WI38 (cell line): ENCODE measurements around the gene DAPK1.

ENCODE experiments used
- H3K4me3 ChIP-seq: 2 replicates; pipeline ENCODE4 v1.5.1; 2011; ENCODE audit warnings: low read depth, mild to moderate bottlenecking, control low read depth, low read length
- TF ChIP-seq, protein P1 (sequence below): IDR thresholded peaks from 2 replicates; pipeline ENCODE4 v1.5.1; 2012; ENCODE audit warnings: low read depth, mild to moderate bottlenecking, control low read depth, low read length

Gene DAPK1

DNA sequence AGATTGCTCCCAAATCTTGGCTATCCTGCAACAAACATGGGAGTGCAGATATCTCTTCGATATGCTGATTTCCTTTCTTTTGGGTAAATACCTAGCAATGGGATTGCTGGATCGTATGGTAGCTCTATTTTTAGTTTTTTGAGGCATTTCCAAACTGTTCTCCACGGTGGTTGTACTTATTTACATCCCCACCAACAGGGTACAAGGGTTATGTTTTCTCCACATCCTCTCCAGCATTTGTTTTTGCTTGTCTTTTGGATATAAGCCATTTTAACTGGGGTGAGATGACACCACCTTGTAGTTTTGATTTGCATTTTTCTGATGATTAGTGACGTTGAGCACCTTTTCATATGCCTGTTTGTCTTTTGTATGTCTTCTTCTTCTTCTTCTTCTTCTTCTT lies 248.5 kb downstream of the DAPK1 start:
- TF ChIP-seq, protein P1, sequence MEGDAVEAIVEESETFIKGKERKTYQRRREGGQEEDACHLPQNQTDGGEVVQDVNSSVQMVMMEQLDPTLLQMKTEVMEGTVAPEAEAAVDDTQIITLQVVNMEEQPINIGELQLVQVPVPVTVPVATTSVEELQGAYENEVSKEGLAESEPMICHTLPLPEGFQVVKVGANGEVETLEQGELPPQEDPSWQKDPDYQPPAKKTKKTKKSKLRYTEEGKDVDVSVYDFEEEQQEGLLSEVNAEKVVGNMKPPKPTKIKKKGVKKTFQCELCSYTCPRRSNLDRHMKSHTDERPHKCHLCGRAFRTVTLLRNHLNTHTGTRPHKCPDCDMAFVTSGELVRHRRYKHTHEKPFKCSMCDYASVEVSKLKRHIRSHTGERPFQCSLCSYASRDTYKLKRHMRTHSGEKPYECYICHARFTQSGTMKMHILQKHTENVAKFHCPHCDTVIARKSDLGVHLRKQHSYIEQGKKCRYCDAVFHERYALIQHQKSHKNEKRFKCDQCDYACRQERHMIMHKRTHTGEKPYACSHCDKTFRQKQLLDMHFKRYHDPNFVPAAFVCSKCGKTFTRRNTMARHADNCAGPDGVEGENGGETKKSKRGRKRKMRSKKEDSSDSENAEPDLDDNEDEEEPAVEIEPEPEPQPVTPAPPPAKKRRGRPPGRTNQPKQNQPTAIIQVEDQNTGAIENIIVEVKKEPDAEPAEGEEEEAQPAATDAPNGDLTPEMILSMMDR: no peak
- H3K4me3 ChIP-seq: no peak overlapping the region

DNA sequence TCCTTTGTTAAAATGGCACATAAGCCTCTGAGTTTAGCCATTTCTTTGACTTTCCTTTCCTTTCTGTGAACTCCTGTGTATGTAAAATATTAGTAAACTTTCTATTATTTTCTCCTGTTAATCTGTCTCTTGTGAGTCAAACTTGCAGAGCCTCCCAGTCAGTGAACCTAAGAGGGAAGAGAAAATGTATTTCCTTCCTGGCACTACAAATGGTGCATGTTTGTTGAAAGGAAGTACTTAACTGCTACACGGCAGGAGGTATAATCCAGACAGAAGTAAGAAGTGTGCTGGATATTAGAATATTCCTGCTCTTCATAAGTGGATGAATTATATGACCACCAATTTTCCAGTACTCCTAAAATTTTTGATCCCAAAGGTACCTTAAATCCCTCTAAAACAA lies 251.2 kb downstream of the DAPK1 start:
- H3K4me3 ChIP-seq: no peak overlapping the region
- TF ChIP-seq, protein P1: no peak

DNA sequence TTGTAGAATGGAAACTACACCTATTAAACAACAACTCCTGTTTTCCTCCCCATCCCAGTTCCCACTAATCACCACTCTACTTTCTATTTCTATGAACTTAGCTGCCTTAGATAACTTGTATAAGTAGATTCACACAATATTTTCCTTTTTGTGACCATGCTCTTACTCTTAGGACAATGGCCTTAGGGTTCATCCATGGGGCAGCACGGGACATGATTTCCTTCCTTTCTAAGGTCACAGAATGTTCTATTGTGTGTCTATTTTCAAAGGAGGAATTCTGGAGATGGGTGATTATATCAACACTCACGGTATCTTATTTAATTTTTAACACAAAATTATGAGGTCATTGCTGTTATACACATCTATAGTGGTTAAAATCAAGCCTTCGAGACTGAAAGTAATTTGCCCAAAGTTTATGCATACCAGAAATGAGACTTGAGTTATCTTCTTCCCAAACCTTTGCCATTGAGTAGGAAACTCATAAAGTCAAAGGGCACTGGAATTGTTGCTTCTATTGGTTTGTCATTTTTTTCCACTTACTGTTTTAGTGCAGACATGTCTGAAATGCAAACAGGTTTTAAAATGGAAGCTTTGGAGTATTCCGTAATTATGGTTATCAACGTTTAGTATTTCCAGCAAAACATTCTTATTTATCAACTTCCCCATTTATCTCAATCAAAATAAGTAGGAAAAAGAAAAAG lies 251.8 kb downstream of the DAPK1 start:
- no peak overlapping the region for H3K4me3 ChIP-seq
- TF ChIP-seq, protein P1: no peak

DNA sequence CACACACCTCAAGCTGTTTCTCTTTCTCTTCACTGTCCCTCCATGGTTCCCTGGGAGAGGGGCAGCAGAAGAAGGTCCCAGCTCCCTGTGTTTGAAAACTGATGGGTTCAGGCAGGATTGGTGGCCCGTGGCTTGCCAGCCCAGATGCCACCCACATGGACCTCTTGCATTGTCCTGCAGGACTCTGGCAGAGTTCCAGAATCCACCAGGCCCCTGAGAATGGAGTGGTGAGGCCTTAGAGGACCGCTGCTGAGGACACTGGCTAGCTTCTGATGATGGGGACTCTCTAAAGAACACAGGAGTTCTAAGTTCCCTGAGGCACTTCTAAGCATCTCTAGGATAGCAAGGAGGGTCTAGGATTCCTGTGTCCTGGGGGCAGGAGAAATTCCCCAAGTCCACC lies 253.1 kb downstream of the DAPK1 start:
- TF ChIP-seq, protein P1: no peak
- no peak overlapping the region for H3K4me3 ChIP-seq

DNA sequence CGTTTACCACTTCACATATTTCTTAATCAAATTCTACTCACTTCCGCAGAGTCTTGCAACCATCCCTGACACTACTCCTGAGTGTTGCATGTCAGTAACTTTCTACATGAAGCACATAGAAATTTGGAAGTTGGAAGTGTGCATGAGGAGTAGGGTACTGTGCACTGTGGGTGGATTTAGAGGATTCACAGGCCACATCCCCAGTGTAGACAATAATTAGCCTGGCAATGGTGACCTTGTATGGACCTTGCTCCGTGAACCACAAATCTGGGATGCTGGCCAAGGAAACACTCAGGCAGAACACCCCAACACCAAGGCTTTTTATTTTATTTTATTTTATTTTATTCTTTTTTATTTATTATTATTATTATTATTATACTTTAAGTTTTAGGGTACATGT lies 253.8 kb downstream of the DAPK1 start:
- TF ChIP-seq, protein P1: no peak
- H3K4me3 ChIP-seq: no peak overlapping the region

DNA sequence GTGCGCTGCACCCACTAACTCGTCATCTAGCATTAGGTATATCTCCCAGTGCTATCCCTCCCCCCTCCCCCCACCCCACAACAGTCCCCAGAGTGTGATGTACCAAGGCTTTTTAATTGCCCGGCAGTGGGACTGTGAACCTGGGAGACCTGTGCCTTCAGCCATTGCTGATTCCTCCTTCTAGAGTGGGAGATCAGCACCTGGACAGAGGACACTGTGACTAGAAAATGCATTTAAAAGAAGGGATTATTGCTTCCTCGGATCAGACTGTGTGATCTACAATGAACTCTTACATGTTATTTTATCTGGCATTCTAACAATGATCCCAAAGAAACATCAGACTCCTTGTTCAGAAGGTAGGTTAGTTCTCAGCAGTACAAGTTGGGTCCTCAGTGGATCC lies 254.2 kb downstream of the DAPK1 start:
- TF ChIP-seq, protein P1: no peak

DNA sequence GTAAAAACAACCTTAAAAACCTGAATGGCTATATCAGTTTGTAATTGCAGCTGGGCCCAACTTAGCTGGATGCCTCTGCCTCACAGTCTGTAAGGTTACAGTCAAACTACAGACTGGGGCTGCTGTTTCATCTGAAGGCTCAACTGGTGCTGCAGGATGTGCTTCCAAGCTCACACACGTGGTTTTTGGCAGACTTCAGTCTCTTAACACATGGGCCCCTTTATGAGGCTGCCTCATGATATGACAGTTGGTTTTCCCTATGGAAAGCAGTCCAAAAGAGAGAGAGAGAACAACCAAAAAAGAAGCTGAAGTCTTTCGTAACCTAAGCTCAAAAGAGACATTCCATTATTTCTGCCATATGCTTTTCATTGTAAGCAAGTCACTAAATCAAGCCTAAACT lies 255.6 kb downstream of the DAPK1 start:
- no peak overlapping the region for H3K4me3 ChIP-seq
- TF ChIP-seq, protein P1: no peak

More for the DNA sequence above, 254.2 kb downstream of the DAPK1 start:
- no peak overlapping the region for H3K4me3 ChIP-seq
